Right atrium auricular region (tissue), 2 donors: ENCODE measurements around the gene CDC42EP1. TPM values are rescaled to one million over a fixed set of nuclear protein-coding genes. Genes with fewer than 3 reads are reported as not detected.

Source experiments
- DNase-seq: peaks from one replicate; pipeline ENCODE4 v3.0.0-alpha.2; 2019; ENCODE audit warnings: low spot score
- H3K27ac ChIP-seq, 2 donors: fragments of 200-600 bp; sonication (generic); 1 replicate in 1 of 2; 2 replicates in 1 of 2; pipeline ENCODE4 v1.5.1; 2016 to 2019
- H3K27me3 ChIP-seq, 2 donors: fragments of 200-600 bp; sonication (generic); one replicate each; pipeline versions ENCODE4 v1.5.1 to v1.6.0; 2017 to 2019
- H3K36me3 ChIP-seq: fragments of 200-600 bp; sonication (generic); one replicate; pipeline ENCODE4 v1.5.1; 2016
- H3K4me1 ChIP-seq, 2 donors: fragments of 200-600 bp; sonication (generic); one replicate each; pipeline versions ENCODE4 v1.5.1 to v1.6.0; 2017 to 2019
- H3K4me3 ChIP-seq, 2 donors: fragments of 200-600 bp; sonication (generic); 1 replicate in 1 of 2; 2 replicates in 1 of 2; pipeline ENCODE4 v1.5.1; 2017 to 2019; ENCODE audit warnings: mild to moderate bottlenecking in 1 of 2, moderate library complexity in 1 of 2
- H3K9me3 ChIP-seq, 2 donors: fragments of 200-600 bp; sonication (generic); one replicate each; pipeline ENCODE4 v1.5.1; 2019
- total RNA-seq, 2 donors: library from RNA; depleted of rRNA; stranded (reverse); fragments of >200 nt; gene quantifications; one replicate each; pipeline ENCODE4 v1.1.0, GENCODE V29; 2016
- TF ChIP-seq, protein P1 (sequence below), 2 donors: fragments of 200-600 bp; sonication (generic); IDR thresholded peaks; one replicate each; pipeline ENCODE4 v1.5.1; 2019; ENCODE audit warnings: antibody characterized with exemption in 2 of 2

CDC42EP1 gene
- total RNA-seq, 2 donors from 2014 or later, result 20.7 to 34.8 TPM

DNA sequence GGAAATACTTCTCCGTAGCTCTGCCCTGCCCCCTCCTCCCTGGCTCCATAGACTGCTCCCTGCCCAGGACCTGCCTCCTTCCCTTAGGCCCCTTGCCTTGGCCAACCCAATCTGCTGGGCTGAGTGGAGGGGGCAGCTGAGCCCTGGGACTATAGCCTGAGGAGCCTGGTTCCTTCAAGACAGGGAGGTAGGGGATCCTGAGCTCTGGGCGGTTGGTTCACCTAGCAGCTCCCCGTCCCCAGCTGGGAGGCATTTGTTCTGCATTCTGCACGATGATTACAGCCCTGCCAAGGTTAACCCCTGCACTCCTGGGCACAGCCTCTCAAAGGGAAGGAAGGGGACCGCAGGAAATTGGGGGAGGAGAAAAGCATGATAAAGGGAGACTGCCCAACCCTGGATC lies 3.6 kb upstream of the CDC42EP1 start:
- Histone ChIP-seq H3K27ac (peak overlapping the region; percentile 55 to 58), H3K9me3 (no peaks in the 10 kb centered on the region)

DNA sequence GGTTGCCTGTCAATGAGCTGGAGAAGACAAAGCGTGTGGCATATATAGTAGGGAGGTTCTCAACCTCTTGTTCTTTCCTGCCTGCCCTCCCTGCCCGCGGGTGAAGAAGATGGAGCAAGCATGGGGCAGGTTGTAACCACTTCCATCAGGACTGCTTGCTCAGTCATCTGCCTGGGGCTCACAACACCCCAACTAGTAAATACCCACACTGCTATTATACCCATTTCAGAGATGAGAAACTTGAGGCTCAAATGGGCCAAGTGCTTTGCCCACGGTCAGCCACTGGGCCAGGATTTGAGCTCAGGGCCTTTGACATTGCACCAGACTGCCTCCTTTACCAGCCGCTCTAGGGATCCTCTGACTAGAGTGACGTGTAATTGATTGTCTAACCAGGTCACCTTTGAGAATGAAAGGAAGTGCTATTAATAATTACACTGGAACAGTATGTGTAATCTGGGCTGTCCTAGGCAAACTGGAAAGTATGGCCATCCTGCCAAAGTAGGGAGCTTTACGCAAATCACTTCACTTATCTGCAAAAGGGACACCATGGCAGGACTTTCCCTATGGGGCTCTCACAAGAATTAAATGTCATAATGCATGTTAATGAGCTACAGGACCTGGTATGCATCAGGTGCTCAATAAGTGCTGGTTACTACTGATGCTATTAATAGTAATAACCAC lies 2.8 kb upstream of the CDC42EP1 start:
- Histone ChIP-seq H3K4me3 (no peak overlapping the region), H3K36me3 (no peaks in the 10 kb centered on the region), H3K4me1 (peaks cover 0 to 51% of the 10 kb centered on the region in 2 donors), H3K9me3 (no peaks in the 10 kb centered on the region), H3K27ac (peak overlapping the region; percentile 55 to 58), H3K27me3 (no peaks in the 10 kb centered on the region)
- DNase-seq, result no peak
- TF ChIP-seq, protein P1, sequence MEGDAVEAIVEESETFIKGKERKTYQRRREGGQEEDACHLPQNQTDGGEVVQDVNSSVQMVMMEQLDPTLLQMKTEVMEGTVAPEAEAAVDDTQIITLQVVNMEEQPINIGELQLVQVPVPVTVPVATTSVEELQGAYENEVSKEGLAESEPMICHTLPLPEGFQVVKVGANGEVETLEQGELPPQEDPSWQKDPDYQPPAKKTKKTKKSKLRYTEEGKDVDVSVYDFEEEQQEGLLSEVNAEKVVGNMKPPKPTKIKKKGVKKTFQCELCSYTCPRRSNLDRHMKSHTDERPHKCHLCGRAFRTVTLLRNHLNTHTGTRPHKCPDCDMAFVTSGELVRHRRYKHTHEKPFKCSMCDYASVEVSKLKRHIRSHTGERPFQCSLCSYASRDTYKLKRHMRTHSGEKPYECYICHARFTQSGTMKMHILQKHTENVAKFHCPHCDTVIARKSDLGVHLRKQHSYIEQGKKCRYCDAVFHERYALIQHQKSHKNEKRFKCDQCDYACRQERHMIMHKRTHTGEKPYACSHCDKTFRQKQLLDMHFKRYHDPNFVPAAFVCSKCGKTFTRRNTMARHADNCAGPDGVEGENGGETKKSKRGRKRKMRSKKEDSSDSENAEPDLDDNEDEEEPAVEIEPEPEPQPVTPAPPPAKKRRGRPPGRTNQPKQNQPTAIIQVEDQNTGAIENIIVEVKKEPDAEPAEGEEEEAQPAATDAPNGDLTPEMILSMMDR (IDR thresholded peaks at IDR 0.05), result no peak

More for the DNA sequence above, 3.6 kb upstream of the CDC42EP1 start:
- Histone ChIP-seq H3K27me3 (no peaks in the 10 kb centered on the region), H3K4me1 (peaks cover 0 to 51% of the 10 kb centered on the region in 2 donors), H3K36me3 (no peaks in the 10 kb centered on the region), H3K4me3 (no peak overlapping the region)
- TF ChIP-seq, protein P1 (IDR thresholded peaks at IDR 0.05), result no peak
- no peak for DNase-seq

DNA sequence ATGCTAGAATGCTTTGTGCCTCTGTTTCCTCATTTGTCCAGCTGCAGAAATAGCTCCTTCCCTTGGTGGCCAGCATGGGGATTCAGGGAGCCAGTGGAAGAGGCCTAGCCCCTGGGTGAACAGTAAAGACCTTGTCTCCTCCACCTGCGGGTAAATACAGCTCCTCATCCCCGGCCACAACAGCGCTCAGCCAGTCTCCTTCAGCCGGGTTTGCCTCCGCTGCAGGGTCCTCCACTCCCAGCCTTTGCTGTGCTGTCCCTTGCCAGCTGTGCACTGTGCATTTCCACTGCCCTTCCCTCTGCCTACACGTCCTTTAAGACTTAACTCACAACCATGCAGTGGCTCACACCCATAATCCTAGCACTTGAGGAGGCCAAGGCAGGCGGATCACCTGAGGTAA lies 1.5 kb upstream of the CDC42EP1 start:
- peaks cover 0 to 58% of the 10 kb centered on the region in 2 donors for H3K4me1 ChIP-seq
- no peaks in the 10 kb centered on the region for H3K36me3 ChIP-seq
- TF ChIP-seq, protein P1 (IDR thresholded peaks at IDR 0.05), result no peak
- H3K9me3 ChIP-seq, result no peaks in the 10 kb centered on the region
- no peaks in the 10 kb centered on the region for H3K27me3 ChIP-seq
- H3K4me3 ChIP-seq, result no peak overlapping the region
- no peak for DNase-seq
- peak overlapping the region; percentile 23 to 98 for H3K27ac ChIP-seq

DNA sequence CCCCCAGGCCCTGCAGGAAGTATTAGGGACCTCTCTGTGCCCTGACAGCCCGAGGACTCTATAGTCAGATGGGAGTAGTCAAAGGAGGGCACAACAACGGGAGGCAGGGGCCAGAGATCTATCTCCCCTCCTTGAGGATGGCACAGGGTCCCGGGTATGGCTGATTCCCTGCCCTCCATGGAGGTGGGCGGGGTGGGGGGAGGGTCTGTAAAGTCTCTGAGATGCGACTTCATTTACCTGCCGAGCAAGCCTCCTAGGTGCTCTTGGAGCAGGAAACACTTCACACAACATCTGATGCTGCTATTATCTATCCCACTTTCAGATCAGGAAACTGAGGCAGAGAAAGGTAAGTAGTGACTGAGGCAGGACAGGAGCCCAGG lies 769 bp upstream of the CDC42EP1 start:
- Histone ChIP-seq H3K27ac (peak overlapping the region; percentile 94 to 98), H3K9me3 (no peaks in the 10 kb centered on the region), H3K4me1 (peaks cover 0 to 65% of the 10 kb centered on the region in 2 donors), H3K36me3 (no peaks in the 10 kb centered on the region), H3K4me3 (peak overlapping the region; percentile 42 to 74), H3K27me3 (no peaks in the 10 kb centered on the region)
- TF ChIP-seq, protein P1 (IDR thresholded peaks at IDR 0.05), result no peak
- no peak for DNase-seq

DNA sequence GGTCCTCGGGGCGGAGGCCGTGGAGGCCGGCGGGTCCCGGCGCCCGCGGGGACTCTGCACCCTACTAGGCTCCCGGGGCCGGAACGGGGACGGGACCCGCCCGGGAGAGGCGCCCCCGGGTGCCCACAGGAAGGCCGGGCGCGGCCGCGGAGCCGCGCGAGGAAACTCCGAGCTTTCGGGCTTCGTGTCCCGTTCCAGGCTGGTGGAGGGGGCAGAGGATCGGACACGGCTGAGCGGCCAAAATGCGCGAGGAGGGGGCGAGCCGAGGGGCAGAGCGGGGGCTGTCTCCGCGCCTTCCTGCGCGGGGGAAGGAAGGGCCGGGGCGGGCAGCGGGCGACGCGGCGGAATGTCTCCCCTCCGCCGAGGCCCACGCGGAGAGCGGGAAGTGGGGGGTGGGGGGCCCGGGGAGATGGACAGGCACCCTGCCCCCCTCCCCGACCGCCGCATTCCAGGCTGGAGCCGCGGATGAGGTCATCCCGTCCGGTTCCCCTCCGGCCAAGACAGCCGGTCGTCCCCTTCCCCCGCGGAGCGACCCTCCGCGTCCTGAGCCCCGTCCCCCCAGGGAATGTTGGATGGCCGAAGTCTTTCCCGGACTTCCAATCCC lies 430 bp downstream of the CDC42EP1 start:
- TF ChIP-seq, protein P1 (IDR thresholded peaks at IDR 0.05), result no peak
- Histone ChIP-seq H3K4me1 (peaks cover 0 to 71% of the 10 kb centered on the region in 2 donors), H3K4me3 (peak overlapping the region; percentile 74 to 78), H3K27ac (peak overlapping the region; percentile 94 to 98), H3K27me3 (no peaks in the 10 kb centered on the region), H3K36me3 (peaks cover under 1% of the 10 kb centered on the region), H3K9me3 (no peaks in the 10 kb centered on the region)
- DNase-seq, result no peak
